HCT116 (cell line): ENCODE data around the gene TK2. TPM values are rescaled to one million over a fixed set of nuclear protein-coding genes. Genes with fewer than 3 reads are reported as not detected.

ENCODE experiments used
- ATAC-seq: fragments of 200-7000 bp; cut with Tn5 transposase; 2 replicates; pipeline ENCODE4 v1.9.1; 2020; ENCODE audit warnings: mild to moderate bottlenecking, moderate library complexity
- BruUV-seq: library from RNA; stranded (reverse); fragments of 400-500 nt; replicated peaks from 2 replicates; lab custom pipeline; 2021; lab: Mats Ljungman, UMichigan
- CTCF ChIA-PET: fragments of 300-600 bp; sonication (Branson Sonifier 250); formaldehyde crosslinking; loops from one replicate; lab custom pipeline; 2021; ENCODE audit warnings: antibody characterized with exemption; lab: Charles Lee
- POLR2A ChIA-PET: fragments of 300-600, 350-600 bp; sonication (Branson Sonifier 250); formaldehyde crosslinking; loops from one replicate; lab custom pipeline; 2021; ENCODE audit warnings: antibody characterized with exemption; lab: Charles Lee
- RAD21 ChIA-PET, 2 experiments: fragments of 300-600 bp; sonication (Branson Sonifier 250); formaldehyde crosslinking; loops; one replicate each; lab custom pipeline; 2023; ENCODE audit warnings: low total read pairs in 2 of 2; ENCODE audit not compliant: uncharacterized antibody in 2 of 2, unreplicated experiment in 2 of 2, low non-redundant PET in 1 of 2; lab: Charles Lee
- DNase-seq: peaks from one replicate; pipeline ENCODE4 v3.0.0-alpha.2; 2010; ENCODE audit warnings: low read depth, low spot score
- H2AFZ ChIP-seq: fragments of 200-600 bp; shearing (Covaris generic), sonication (generic); 2 replicates; pipeline ENCODE4 v1.6.1; 2017; ENCODE audit warnings: low read depth, mixed run types, mixed read lengths, antibody characterized with exemption, low read length; ENCODE audit not compliant: poor library complexity, severe bottlenecking
- H3K27ac ChIP-seq: 2 replicates; pipeline ENCODE4 v1.5.1; 2012; ENCODE audit warnings: low read depth, low read length
- H3K27me3 ChIP-seq: fragments of 200-600 bp; sonication (generic); 2 replicates; pipeline ENCODE4 v1.6.1; 2016; ENCODE audit warnings: mixed run types, low read length, mixed read lengths; ENCODE audit not compliant: insufficient read depth
- H3K36me3 ChIP-seq, 2 experiments: fragments of 200-500 bp in 1 of 2; fragments of 200-600 bp in 1 of 2; sonication (Bioruptor generic) in 1 of 2; sonication (generic) in 1 of 2; 2 replicates each; pipeline versions ENCODE4 v1.5.1 to v1.6.1; 2014 to 2016; ENCODE audit warnings: low read length in 2 of 2, inconsistent platforms in 1 of 2, mixed read lengths in 1 of 2, mixed run types in 1 of 2; ENCODE audit not compliant: insufficient read depth in 2 of 2, control insufficient read depth in 1 of 2
- H3K4me1 ChIP-seq, 2 experiments: fragments of 200-600 bp in 1 of 2; sonication (generic) in 1 of 2; 2 replicates each; pipeline versions ENCODE4 v1.5.1 to v1.6.1; 2012 to 2017; ENCODE audit warnings: low read length in 2 of 2, inconsistent platforms in 1 of 2, mild to moderate bottlenecking in 1 of 2, mixed read lengths in 1 of 2, mixed run types in 1 of 2, moderate library complexity in 1 of 2; ENCODE audit not compliant: insufficient read depth in 2 of 2, control insufficient read depth in 1 of 2
- H3K4me2 ChIP-seq: fragments of 200-600 bp; sonication (generic); 2 replicates; pipeline ENCODE4 v1.6.1; 2017; ENCODE audit warnings: mixed run types, low read length, mixed read lengths
- H3K4me3 ChIP-seq, 2 experiments: fragments of 200-600 bp in 1 of 2; sonication (generic) in 1 of 2; replicated peaks in 1 of 2; 2 replicates each; pipeline ENCODE4 v1.5.1; 2011 to 2016; ENCODE audit warnings: low read length in 2 of 2, control low read depth in 1 of 2, low read depth in 1 of 2, mild to moderate bottlenecking in 1 of 2, mixed read lengths in 1 of 2, mixed run types in 1 of 2
- H3K79me2 ChIP-seq: fragments of 200-600 bp; sonication (generic); 2 replicates; pipeline ENCODE4 v1.6.1; 2017; ENCODE audit warnings: mild to moderate bottlenecking, mixed run types, low read length, moderate library complexity, mixed read lengths; ENCODE audit not compliant: insufficient read depth
- H3K9ac ChIP-seq: fragments of 200-600 bp; sonication (generic); 2 replicates; pipeline ENCODE4 v1.6.1; 2016; ENCODE audit warnings: low read length, mixed read lengths
- H3K9me2 ChIP-seq: fragments of 200-600 bp; sonication (generic), shearing (Covaris generic); 2 replicates; pipeline ENCODE4 v1.6.1; 2017; ENCODE audit warnings: mixed run types, mild to moderate bottlenecking, moderate library complexity; ENCODE audit not compliant: insufficient read depth
- H3K9me3 ChIP-seq, 2 experiments: fragments of 200-500 bp in 1 of 2; fragments of 200-600 bp in 1 of 2; sonication (Bioruptor generic) in 1 of 2; sonication (generic) in 1 of 2; 2 replicates each; pipeline ENCODE4 v1.6.1; 2014 to 2017; ENCODE audit warnings: low read length in 2 of 2, mixed read lengths in 2 of 2, inconsistent platforms in 1 of 2, low read depth in 1 of 2, mild to moderate bottlenecking in 1 of 2, mixed run types in 1 of 2, moderate library complexity in 1 of 2; ENCODE audit not compliant: control insufficient read depth in 1 of 2, insufficient read depth in 1 of 2
- H4K20me1 ChIP-seq: fragments of 200-600 bp; sonication (generic), shearing (Covaris generic); 2 replicates; pipeline ENCODE4 v1.6.1; 2017; ENCODE audit warnings: mixed run types, mild to moderate bottlenecking, moderate library complexity; ENCODE audit not compliant: insufficient read depth
- ATF3 ChIP-seq: IDR thresholded peaks from 2 replicates; pipeline ENCODE4 v1.6.1; 2012
- CTCF ChIP-seq, 3 experiments: fragments of 200-600 bp in 1 of 3; sonication (generic) in 1 of 3; IDR thresholded peaks in 2 of 3; conservative IDR thresholded peaks in 1 of 3; 2 replicates each; pipeline ENCODE4 v1.5.1; 2012 to 2017; ENCODE audit warnings: low read depth in 2 of 3, low read length in 2 of 3, antibody characterized with exemption in 1 of 3, borderline replicate concordance in 1 of 3, control low read depth in 1 of 3, mild to moderate bottlenecking in 1 of 3, mixed read lengths in 1 of 3, mixed run types in 1 of 3, moderate library complexity in 1 of 3; ENCODE audit not compliant: insufficient read depth in 1 of 3
- EGR1 ChIP-seq: IDR thresholded peaks from 2 replicates; pipeline ENCODE4 v1.6.1; 2012; ENCODE audit warnings: low read depth
- ELF1 ChIP-seq: IDR thresholded peaks from 2 replicates; pipeline ENCODE4 v1.6.1; 2012; ENCODE audit warnings: low read depth, borderline replicate concordance
- EZH2 ChIP-seq: fragments of 200-600 bp; sonication (generic); IDR thresholded peaks from 2 replicates; pipeline ENCODE4 v1.6.1; 2017; ENCODE audit warnings: antibody characterized with exemption, mixed run types
- FOSL1 ChIP-seq: IDR thresholded peaks from 2 replicates; pipeline ENCODE4 v1.6.1; 2012; ENCODE audit warnings: low read depth
- JUND ChIP-seq: IDR thresholded peaks from 2 replicates; pipeline ENCODE4 v1.6.1; 2012
- MAX ChIP-seq: IDR thresholded peaks from 2 replicates; pipeline ENCODE4 v1.6.1; 2012
- POLR2AphosphoS5 ChIP-seq: IDR thresholded peaks from 2 replicates; pipeline ENCODE4 v1.6.1; 2011; ENCODE audit warnings: mild to moderate bottlenecking, low read depth, low read length, moderate library complexity
- RAD21 ChIP-seq: IDR thresholded peaks from 2 replicates; pipeline ENCODE4 v1.6.1; 2012; ENCODE audit warnings: low read depth, mild to moderate bottlenecking
- REST ChIP-seq: IDR thresholded peaks from 2 replicates; pipeline ENCODE4 v1.6.1; 2012; ENCODE audit warnings: low read depth
- SRF ChIP-seq: IDR thresholded peaks from 2 replicates; pipeline ENCODE4 v1.6.1; 2012; ENCODE audit warnings: low read depth
- ZBTB33 ChIP-seq: IDR thresholded peaks from 2 replicates; pipeline ENCODE4 v1.6.1; 2011; ENCODE audit warnings: mild to moderate bottlenecking, low read length, moderate library complexity; ENCODE audit not compliant: insufficient replicate concordance; ENCODE audit errors: extremely low read depth
- ZFX ChIP-seq: fragments of 450-650 bp; IDR thresholded peaks from 2 replicates; pipeline ENCODE4 v1.6.1; 2017
- intact Hi-C: fragments of 100-400 bp; cut with micrococcal nuclease; formaldehyde crosslinking; loops from 2 replicates; pipeline ENCODE4 v1.10.0; 2022
- total RNA-seq: library from RNA; stranded (reverse); gene quantifications from one replicate; pipeline ENCODE4 v1.2.1, GENCODE V29; 2021; ENCODE audit not compliant: unreplicated experiment

TK2 gene
- total RNA-seq, 1 experiment from 2014 or later: 15.4 TPM

GRCh38 chr16:66547101-66547989 lies 2.6 kb downstream of the TK2 start:
- ChIA-PET POLR2A (interaction anchor here (2.4 kb wide), 1 partner anchor 25 kb away, joined by 9 read pairs; no protein-coding TSS in a partner anchor), RAD21 (no interaction called here), CTCF (no interaction called here)
- H3K36me3 ChIP-seq: no peaks in the 10 kb centered on the region
- DNase-seq (no peak), ATAC-seq (no peak)
- peaks cover 18 to 36% of the 10 kb centered on the region in 2 experiments for H3K4me1 ChIP-seq
- H3K4me2 ChIP-seq: no peak overlapping the region
- no peak overlapping the region for H3K27ac ChIP-seq
- no peaks in the 10 kb centered on the region for H4K20me1 ChIP-seq
- H3K9me3 ChIP-seq: no peaks in the 10 kb centered on the region
- BruUV-seq: no TSS peak
- no peak overlapping the region for H3K9ac ChIP-seq
- H2AFZ ChIP-seq: no peak overlapping the region
- no peaks in the 10 kb centered on the region for H3K9me2 ChIP-seq
- H3K79me2 ChIP-seq: no peaks in the 10 kb centered on the region
- intact Hi-C loops: no loop called here
- TF ChIP-seq RAD21: no peak
- TF ChIP-seq EGR1: no peak
- TF ChIP-seq ATF3: no peak
- TF ChIP-seq REST: no peak
- no peak for TF ChIP-seq MAX
- TF ChIP-seq ZBTB33: no peak
- no peak for TF ChIP-seq CTCF (IDR thresholded peaks at IDR 0.05 in 2 of 3, conservative IDR thresholded peaks at IDR 0.05 in 1 of 3; ENCODE audit: borderline replicate concordance in 1 of 3, insufficient read depth in 1 of 3, low read depth in 2 of 3, low read length in 2 of 3)
- no peak for TF ChIP-seq EZH2
- TF ChIP-seq ZFX: no peak
- no peak for TF ChIP-seq POLR2AphosphoS5
- TF ChIP-seq SRF: no peak
- no peak for TF ChIP-seq FOSL1
- TF ChIP-seq ELF1: no peak
- no peak for TF ChIP-seq JUND
- no peaks in the 10 kb centered on the region for H3K27me3 ChIP-seq
- no peak overlapping the region for H3K4me3 ChIP-seq
